SK-N-MC (cell line): ENCODE results near the gene ESM1.
A peak's percentile ranks its signal among the peaks of the same experiment; 100 is the strongest.

Source experiments
- DNase-seq: peaks from one replicate; pipeline ENCODE4 v3.0.0-alpha.2; 2011; ENCODE audit warnings: low read depth, low spot score
- H3K27ac ChIP-seq: fragments of 200-600 bp; sonication (generic); 2 replicates; pipeline ENCODE4 v1.5.1; 2016; ENCODE audit warnings: mixed run types
- H3K36me3 ChIP-seq: fragments of 200-600 bp; sonication (generic); 2 replicates; pipeline ENCODE4 v1.6.1; 2017; ENCODE audit warnings: antibody characterized with exemption, low read length, mixed read lengths; ENCODE audit not compliant: insufficient read depth
- H3K4me3 ChIP-seq: fragments of 200-600 bp; sonication (generic); 2 replicates; pipeline ENCODE4 v1.5.1; 2016
- H3K9ac ChIP-seq: fragments of 200-600 bp; sonication (generic); 2 replicates; pipeline ENCODE4 v1.8.0; 2017; ENCODE audit warnings: mixed run types, mixed read lengths; ENCODE audit not compliant: insufficient read length
- H3K9me3 ChIP-seq: fragments of 200-600 bp; sonication (generic); 2 replicates; pipeline ENCODE4 v1.6.1; 2017; ENCODE audit warnings: low read depth, mild to moderate bottlenecking, antibody characterized with exemption, low read length, moderate library complexity, mixed read lengths
- EZH2 ChIP-seq: fragments of 200-600 bp; sonication (generic); IDR thresholded peaks from one replicate; pipeline ENCODE4 v1.6.1; 2017; ENCODE audit warnings: antibody characterized with exemption
- FOXP2 ChIP-seq: optimal IDR thresholded peaks from 2 replicates; pipeline ENCODE3; 2011; ENCODE audit warnings: mild to moderate bottlenecking, moderate library complexity; ENCODE audit not compliant: insufficient read depth; ENCODE audit errors: extremely low read length, control extremely low read depth
- POLR2AphosphoS5 ChIP-seq: IDR thresholded peaks from 2 replicates; pipeline ENCODE4 v1.6.1; 2012; ENCODE audit warnings: mild to moderate bottlenecking, low read depth, low read length, borderline replicate concordance

The ESM1 gene

GRCh38 chr5:54936201-54936600 lies 49.2 kb downstream of the ESM1 start:
- no peak for TF ChIP-seq EZH2
- no peak for TF ChIP-seq FOXP2
- no peak for TF ChIP-seq POLR2AphosphoS5
- H3K9me3 ChIP-seq: no peaks in the 10 kb centered on the region
- DNase-seq: no peak
- H3K9ac ChIP-seq: no peak overlapping the region
- no peak overlapping the region for H3K27ac ChIP-seq
- H3K4me3 ChIP-seq: no peak overlapping the region
- no peaks in the 10 kb centered on the region for H3K36me3 ChIP-seq

- peak; percentile 30 for DNase-seq
- H3K9ac ChIP-seq: no peak overlapping the region
- no peak for TF ChIP-seq POLR2AphosphoS5
- no peak for TF ChIP-seq EZH2
- TF ChIP-seq FOXP2: no peak
- no peak overlapping the region for H3K27ac ChIP-seq
- H3K4me3 ChIP-seq: peak overlapping the region; percentile 45; the same call in 1 of the 2 replicates
- H3K36me3 ChIP-seq: no peaks in the 10 kb centered on the region
- no peaks in the 10 kb centered on the region for H3K9me3 ChIP-seq
These were observed 52.6 kb downstream of the ESM1 start for GRCh38 chr5:54932789-54933188.

- H3K4me3 ChIP-seq: no peak overlapping the region
These were observed 54.7 kb downstream of the ESM1 start for GRCh38 chr5:54930736-54931135.

More at GRCh38 chr5:54930736-54931135, 54.7 kb downstream of the ESM1 start:
- TF ChIP-seq POLR2AphosphoS5 (no peak), FOXP2 (no peak), EZH2 (no peak)
- Histone ChIP-seq H3K9ac (no peak overlapping the region), H3K9me3 (no peaks in the 10 kb centered on the region), H3K27ac (no peak overlapping the region), H3K36me3 (no peaks in the 10 kb centered on the region)
- no peak for DNase-seq
